Natural killer cell (primary cell): ENCODE data around the gene STEAP1B. TPM values are rescaled to one million over a fixed set of nuclear protein-coding genes. Genes with fewer than 3 reads are reported as not detected.

Source experiments
- ATAC-seq, 3 donors: fragments of 150-1000 bp in 2 of 3; fragments of 200-7000 bp in 1 of 3; cut with Tn5 transposase; 1 replicate in 1 of 3; 2 replicates in 2 of 3; pipeline ENCODE4 v1.10.0; 2021; ENCODE audit warnings: mild to moderate bottlenecking in 2 of 3, moderate library complexity in 2 of 3
- DNase-seq, 2 donors: peaks; one replicate each; pipeline versions ENCODE4 v3.0.0 to v3.0.0-alpha.2; 2013 to 2021; ENCODE audit warnings: mixed read lengths in 1 of 2
- H3K27ac ChIP-seq: one replicate; pipeline ENCODE4 v1.5.1; 2013; ENCODE audit warnings: mild to moderate bottlenecking, low read length
- H3K27me3 ChIP-seq: one replicate; pipeline ENCODE4 v1.6.1; 2013; ENCODE audit warnings: low read length; ENCODE audit not compliant: control insufficient read depth, insufficient read depth
- H3K36me3 ChIP-seq: one replicate; pipeline ENCODE4 v1.6.1; 2013; ENCODE audit warnings: low read length; ENCODE audit not compliant: control insufficient read depth, insufficient read depth
- H3K4me1 ChIP-seq: one replicate; pipeline ENCODE4 v1.6.1; 2013; ENCODE audit warnings: low read length; ENCODE audit not compliant: control insufficient read depth, insufficient read depth
- H3K4me3 ChIP-seq: one replicate; pipeline ENCODE4 v1.5.1; 2013; ENCODE audit warnings: low read length
- H3K9me3 ChIP-seq: one replicate; pipeline ENCODE4 v1.6.1; 2013; ENCODE audit warnings: low read length; ENCODE audit not compliant: control insufficient read depth, insufficient read depth
- H3K27ac Mint-ChIP-seq, 2 donors: one replicate each; pipeline ENCODE4 v1.8.0; 2022; ENCODE audit warnings: mild to moderate bottlenecking in 2 of 2, mixed read lengths in 2 of 2, moderate library complexity in 1 of 2
- H3K27me3 Mint-ChIP-seq, 2 donors: one replicate each; pipeline ENCODE4 v1.8.0; 2022; ENCODE audit warnings: low read depth in 2 of 2, mixed read lengths in 2 of 2
- H3K36me3 Mint-ChIP-seq: one replicate; pipeline ENCODE4 v1.8.0; 2022; ENCODE audit warnings: mixed read lengths
- H3K4me1 Mint-ChIP-seq, 2 donors: one replicate each; pipeline ENCODE4 v1.8.0; 2022; ENCODE audit warnings: mixed read lengths in 2 of 2
- H3K4me3 Mint-ChIP-seq: one replicate; pipeline ENCODE4 v1.8.0; 2022; ENCODE audit warnings: mild to moderate bottlenecking, moderate library complexity, mixed read lengths
- H3K9me3 Mint-ChIP-seq, 2 donors: one replicate each; pipeline ENCODE4 v1.8.0; 2022; ENCODE audit warnings: mixed read lengths in 2 of 2
- WGBS: methylation state at CpG from one replicate; pipeline ENCODE4 v1.1.7; 2013; ENCODE audit warnings: missing lambda C conversion rate; ENCODE audit not compliant: insufficient coverage; 5-methylcytosine and 5-hydroxymethylcytosine counted together
- intact Hi-C: fragments of 100-400 bp; cut with micrococcal nuclease; formaldehyde crosslinking; loops from one replicate; pipeline ENCODE4 v1.14.2; 2022
- total RNA-seq, 4 donors: library from RNA; stranded (reverse); fragments of 120-200 nt in 1 of 4; gene quantifications; one replicate each; pipeline versions ENCODE4 v1.2.3 to v1.2.4, GENCODE V29; 2013 to 2022
- TF ChIP-seq, protein P1 (sequence below): fragments of 200-600 bp; IDR thresholded peaks from one replicate; pipeline ENCODE4 v1.8.0; 2022; ENCODE audit warnings: antibody characterized with exemption

The STEAP1B gene
- total RNA-seq, 3 donors from 2014 or later (not counting 1 experiment from before 2014, with no cell fraction given) = 0.31 TPM; not detected in 2

DNA sequence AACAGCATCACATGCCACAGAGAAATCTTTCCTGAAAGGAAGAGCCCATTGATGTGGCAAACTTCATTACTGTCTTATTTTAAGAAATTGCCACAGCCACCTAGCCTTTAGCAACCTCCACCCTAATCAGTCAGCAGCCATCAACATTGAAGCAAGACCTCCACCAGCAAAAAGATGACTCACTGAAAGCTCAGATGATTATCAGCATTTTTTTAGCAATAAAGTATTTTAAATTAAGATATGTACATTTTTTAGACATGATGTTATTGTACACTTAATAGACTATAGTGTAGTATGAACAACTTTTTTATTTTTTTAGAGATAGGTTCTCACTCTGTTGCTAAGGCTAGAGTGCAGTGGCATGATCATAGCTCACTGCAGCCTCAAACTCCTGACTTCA, 14.8 kb downstream of the STEAP1B start:
- no peak for ATAC-seq
- intact Hi-C loops = no loop called here

DNA sequence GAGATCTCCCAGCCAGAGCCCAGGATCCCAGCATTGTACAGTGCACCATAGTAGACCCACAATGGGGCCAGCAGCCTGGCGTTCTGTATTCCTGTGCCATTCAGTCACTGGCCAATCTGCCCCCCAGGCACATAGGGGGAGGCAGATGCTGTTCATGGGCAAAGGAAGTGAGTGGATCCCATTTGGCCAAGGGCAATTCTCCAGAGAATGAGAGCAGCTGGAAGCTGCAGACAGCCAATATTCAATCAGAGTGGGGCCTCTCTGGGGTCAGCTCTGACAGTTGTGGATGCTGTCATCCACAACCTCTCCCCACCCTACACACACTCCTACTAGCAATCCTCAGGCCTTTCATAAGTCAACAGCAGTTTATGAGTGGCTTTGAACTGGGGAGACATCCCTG, 17.5 kb downstream of the STEAP1B start:
- no peaks in the 10 kb centered on the region for H3K36me3 Mint-ChIP-seq
- peaks cover 3% of the 10 kb centered on the region for H3K4me1 ChIP-seq
- DNase-seq (no peak), ATAC-seq (no peak)
- intact Hi-C loops = no loop called here
- H3K27ac ChIP-seq = no peak overlapping the region
- no peaks in the 10 kb centered on the region for H3K27me3 Mint-ChIP-seq
- H3K36me3 ChIP-seq = no peaks in the 10 kb centered on the region
- H3K9me3 Mint-ChIP-seq = no peaks in the 10 kb centered on the region
- H3K27ac Mint-ChIP-seq = no peak overlapping the region
- TF ChIP-seq, protein P1, sequence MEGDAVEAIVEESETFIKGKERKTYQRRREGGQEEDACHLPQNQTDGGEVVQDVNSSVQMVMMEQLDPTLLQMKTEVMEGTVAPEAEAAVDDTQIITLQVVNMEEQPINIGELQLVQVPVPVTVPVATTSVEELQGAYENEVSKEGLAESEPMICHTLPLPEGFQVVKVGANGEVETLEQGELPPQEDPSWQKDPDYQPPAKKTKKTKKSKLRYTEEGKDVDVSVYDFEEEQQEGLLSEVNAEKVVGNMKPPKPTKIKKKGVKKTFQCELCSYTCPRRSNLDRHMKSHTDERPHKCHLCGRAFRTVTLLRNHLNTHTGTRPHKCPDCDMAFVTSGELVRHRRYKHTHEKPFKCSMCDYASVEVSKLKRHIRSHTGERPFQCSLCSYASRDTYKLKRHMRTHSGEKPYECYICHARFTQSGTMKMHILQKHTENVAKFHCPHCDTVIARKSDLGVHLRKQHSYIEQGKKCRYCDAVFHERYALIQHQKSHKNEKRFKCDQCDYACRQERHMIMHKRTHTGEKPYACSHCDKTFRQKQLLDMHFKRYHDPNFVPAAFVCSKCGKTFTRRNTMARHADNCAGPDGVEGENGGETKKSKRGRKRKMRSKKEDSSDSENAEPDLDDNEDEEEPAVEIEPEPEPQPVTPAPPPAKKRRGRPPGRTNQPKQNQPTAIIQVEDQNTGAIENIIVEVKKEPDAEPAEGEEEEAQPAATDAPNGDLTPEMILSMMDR = no peak
- no peaks in the 10 kb centered on the region for H3K27me3 ChIP-seq
- no peaks in the 10 kb centered on the region for H3K9me3 ChIP-seq
- no peaks in the 10 kb centered on the region for H3K4me1 Mint-ChIP-seq
- no peak overlapping the region for H3K4me3 Mint-ChIP-seq
- 78% methylated on average over 1 of the region's 1 CpG for WGBS
- no peak overlapping the region for H3K4me3 ChIP-seq

More for the DNA sequence above, 14.8 kb downstream of the STEAP1B start:
- Histone ChIP-seq H3K4me1 (peaks cover 3% of the 10 kb centered on the region), H3K27me3 (no peaks in the 10 kb centered on the region), H3K36me3 (no peaks in the 10 kb centered on the region), H3K4me3 (no peak overlapping the region), H3K9me3 (no peaks in the 10 kb centered on the region), H3K27ac (no peak overlapping the region)
- Mint-ChIP-seq H3K4me1 (no peaks in the 10 kb centered on the region), H3K9me3 (no peaks in the 10 kb centered on the region), H3K27ac (no peak overlapping the region), H3K4me3 (no peak overlapping the region), H3K36me3 (no peaks in the 10 kb centered on the region), H3K27me3 (peaks cover 0 to 7% of the 10 kb centered on the region in 2 donors)
- TF ChIP-seq, protein P1 = no peak
- DNase-seq = no peak

DNA sequence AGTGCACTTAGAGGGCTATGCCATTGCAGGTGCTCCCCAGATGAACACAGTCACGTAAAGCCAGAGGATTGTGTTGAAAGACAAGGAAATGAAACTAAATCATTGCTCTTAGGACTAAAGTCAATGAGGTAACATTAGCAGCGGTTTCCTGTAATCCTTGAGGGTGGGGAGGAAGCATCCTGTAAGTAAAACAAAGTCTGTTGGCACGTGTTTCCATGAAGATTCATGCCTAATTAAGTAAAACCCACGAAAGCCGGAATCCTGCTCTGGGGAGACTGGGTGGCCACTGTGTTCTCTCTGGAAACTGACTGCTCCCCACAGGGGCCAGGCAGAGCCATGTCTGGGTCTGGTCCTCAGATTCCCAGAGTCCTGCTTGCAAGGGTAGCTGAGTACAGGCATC, 18.3 kb downstream of the STEAP1B start:
- no peaks in the 10 kb centered on the region for H3K9me3 Mint-ChIP-seq
- no peak overlapping the region for H3K4me3 Mint-ChIP-seq
- H3K27ac Mint-ChIP-seq = no peak overlapping the region
- no peak for ATAC-seq
- no peaks in the 10 kb centered on the region for H3K4me1 Mint-ChIP-seq
- Histone ChIP-seq H3K36me3 (no peaks in the 10 kb centered on the region), H3K27ac (no peak overlapping the region), H3K4me1 (peaks cover 3% of the 10 kb centered on the region), H3K4me3 (no peak overlapping the region), H3K9me3 (no peaks in the 10 kb centered on the region), H3K27me3 (no peaks in the 10 kb centered on the region)
- H3K36me3 Mint-ChIP-seq = no peaks in the 10 kb centered on the region
- WGBS = 18% methylated on average over 5 of the region's 5 CpGs
- H3K27me3 Mint-ChIP-seq = no peaks in the 10 kb centered on the region
- peak in 1 of 2 donors; percentile 5 for DNase-seq
- intact Hi-C loops = no loop called here
- TF ChIP-seq, protein P1 = no peak

DNA sequence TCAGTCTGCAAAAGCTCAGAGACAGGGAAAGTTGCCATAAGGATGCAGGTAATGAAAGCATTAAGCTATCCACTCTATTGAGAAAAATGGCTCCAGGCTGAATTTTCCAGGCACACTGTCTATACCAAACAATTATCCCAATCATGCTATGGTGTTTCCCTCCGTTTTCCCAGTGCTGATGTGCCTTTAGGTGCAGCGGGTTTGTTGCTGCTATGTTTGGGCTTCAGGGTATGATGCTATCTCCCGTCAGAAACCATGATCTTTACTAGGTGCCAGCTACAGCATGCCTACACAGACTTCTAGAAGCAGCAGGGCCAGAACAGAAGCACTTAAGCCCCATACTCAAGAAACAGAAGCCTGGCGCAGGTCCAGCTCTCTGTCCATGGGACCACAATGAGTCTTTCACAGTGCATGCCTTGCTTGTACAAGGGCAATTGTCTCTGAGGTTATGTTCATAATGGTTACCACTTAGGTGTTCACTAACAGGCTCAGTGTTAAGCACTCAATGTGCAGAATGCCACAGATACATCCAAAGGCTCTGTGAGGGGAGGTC, 19.4 kb downstream of the STEAP1B start:
- Histone ChIP-seq H3K4me3 (no peak overlapping the region), H3K27ac (no peak overlapping the region), H3K36me3 (no peaks in the 10 kb centered on the region), H3K9me3 (no peaks in the 10 kb centered on the region), H3K27me3 (no peaks in the 10 kb centered on the region), H3K4me1 (peaks cover 3% of the 10 kb centered on the region)
- no peak overlapping the region for H3K27ac Mint-ChIP-seq
- ATAC-seq (peak in 1 of 3 donors; percentile 28), DNase-seq (no peak)
- no peaks in the 10 kb centered on the region for H3K36me3 Mint-ChIP-seq
- no peak overlapping the region for H3K4me3 Mint-ChIP-seq
- no peaks in the 10 kb centered on the region for H3K4me1 Mint-ChIP-seq
- intact Hi-C loops = no loop called here
- 75% methylated on average over 4 of the region's 4 CpGs for WGBS
- no peaks in the 10 kb centered on the region for H3K9me3 Mint-ChIP-seq
- H3K27me3 Mint-ChIP-seq = no peaks in the 10 kb centered on the region
- TF ChIP-seq, protein P1 = no peak
